ENCODE measurements around the gene MAGIX. TPM values are rescaled to one million over a fixed set of nuclear protein-coding genes. Genes with fewer than 3 reads are reported as not detected.

MAGIX gene
- total RNA-seq, 4 donors from 2014 or later: 1.7 to 8.1 (median 2.3) TPM

DNA sequence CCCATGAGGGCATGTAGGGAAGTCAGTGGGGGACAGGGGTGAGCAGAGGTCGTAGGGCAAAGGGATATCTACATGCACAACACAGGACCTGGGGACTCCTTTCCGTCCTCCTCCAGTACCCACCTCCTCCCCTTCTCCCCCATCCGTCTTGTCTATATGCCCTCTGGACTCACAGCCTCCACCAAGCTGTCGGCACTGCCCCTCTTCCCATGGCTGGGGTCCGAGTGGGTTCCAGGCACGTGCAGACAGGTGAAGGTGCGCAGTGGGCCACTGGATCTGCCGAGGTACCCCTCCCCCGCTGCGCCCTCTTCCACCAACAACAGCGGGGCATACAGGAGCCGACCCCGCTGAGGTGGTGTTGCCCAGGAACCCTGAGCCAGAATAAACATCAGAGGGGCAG, 42.9 kb downstream of the MAGIX start:
- Histone ChIP-seq H3K9me3 (no peaks in the 10 kb centered on the region), H3K4me1 (peaks cover 0 to 4% (median 0%) of the 10 kb centered on the region in 4 donors), H3K36me3 (no peaks in the 10 kb centered on the region), H3K27me3 (peaks cover 0 to 23% of the 10 kb centered on the region in 2 donors), H3K4me3 (no peak overlapping the region), H3K27ac (no peak overlapping the region)
- no peak for DNase-seq (ENCODE audit: low spot score in 2 of 2)
- TF ChIP-seq, protein P1, sequence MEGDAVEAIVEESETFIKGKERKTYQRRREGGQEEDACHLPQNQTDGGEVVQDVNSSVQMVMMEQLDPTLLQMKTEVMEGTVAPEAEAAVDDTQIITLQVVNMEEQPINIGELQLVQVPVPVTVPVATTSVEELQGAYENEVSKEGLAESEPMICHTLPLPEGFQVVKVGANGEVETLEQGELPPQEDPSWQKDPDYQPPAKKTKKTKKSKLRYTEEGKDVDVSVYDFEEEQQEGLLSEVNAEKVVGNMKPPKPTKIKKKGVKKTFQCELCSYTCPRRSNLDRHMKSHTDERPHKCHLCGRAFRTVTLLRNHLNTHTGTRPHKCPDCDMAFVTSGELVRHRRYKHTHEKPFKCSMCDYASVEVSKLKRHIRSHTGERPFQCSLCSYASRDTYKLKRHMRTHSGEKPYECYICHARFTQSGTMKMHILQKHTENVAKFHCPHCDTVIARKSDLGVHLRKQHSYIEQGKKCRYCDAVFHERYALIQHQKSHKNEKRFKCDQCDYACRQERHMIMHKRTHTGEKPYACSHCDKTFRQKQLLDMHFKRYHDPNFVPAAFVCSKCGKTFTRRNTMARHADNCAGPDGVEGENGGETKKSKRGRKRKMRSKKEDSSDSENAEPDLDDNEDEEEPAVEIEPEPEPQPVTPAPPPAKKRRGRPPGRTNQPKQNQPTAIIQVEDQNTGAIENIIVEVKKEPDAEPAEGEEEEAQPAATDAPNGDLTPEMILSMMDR (IDR thresholded peaks at IDR 0.05): no peak
- TF ChIP-seq EP300 (IDR thresholded peaks at IDR 0.05) (no peak), POLR2A (IDR thresholded peaks at IDR 0.05) (no peak)
- WGBS, 2 donors: 78 to 82% methylated on average over 9 to 13 of the region's 13 CpGs

DNA sequence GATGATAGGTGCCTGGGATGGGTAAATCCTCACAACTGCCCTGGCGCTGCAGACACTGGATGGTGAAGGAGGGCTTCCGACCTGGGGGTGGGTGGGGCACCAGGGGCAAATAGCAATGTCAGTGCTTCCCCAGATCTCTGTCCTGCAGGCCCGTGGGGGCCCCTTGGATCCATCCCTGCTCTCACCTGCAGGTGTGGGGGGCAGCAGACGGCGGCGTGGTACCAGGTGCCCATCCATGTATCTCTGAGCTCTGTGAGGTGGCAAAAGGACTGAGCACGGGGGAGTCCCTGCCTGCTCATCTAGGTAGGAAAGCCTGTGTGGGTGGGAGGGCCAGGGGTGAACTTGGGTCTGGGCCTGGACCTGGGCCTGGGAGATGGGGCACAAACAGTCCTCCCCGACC, 44.0 kb downstream of the MAGIX start:
- H3K4me1 ChIP-seq: no peaks in the 10 kb centered on the region
- H3K36me3 ChIP-seq: no peaks in the 10 kb centered on the region
- no peaks in the 10 kb centered on the region for H3K9me3 ChIP-seq
- DNase-seq (ENCODE audit: low spot score in 2 of 2): no peak
- no peak overlapping the region for H3K27ac ChIP-seq
- no peak overlapping the region for H3K4me3 ChIP-seq
- no peak for TF ChIP-seq EP300 (IDR thresholded peaks at IDR 0.05)
- TF ChIP-seq, protein P1 (IDR thresholded peaks at IDR 0.05): no peak
- TF ChIP-seq POLR2A (IDR thresholded peaks at IDR 0.05): no peak
- peaks cover 0 to 23% of the 10 kb centered on the region in 2 donors for H3K27me3 ChIP-seq
- 69 to 81% methylated on average over 2 to 6 of the region's 8 CpGs for WGBS, 2 donors

GRCh38 chrX:49208399-49208798, 45.8 kb downstream of the MAGIX start:
- H3K27me3 ChIP-seq: peaks cover 0 to 23% of the 10 kb centered on the region in 2 donors
- WGBS, 2 donors: 90 to 96% methylated on average over 4 to 5 of the region's 5 CpGs
- no peaks in the 10 kb centered on the region for H3K4me1 ChIP-seq
- no peak overlapping the region for H3K4me3 ChIP-seq
- no peak overlapping the region for H3K27ac ChIP-seq
- H3K36me3 ChIP-seq: no peaks in the 10 kb centered on the region
- H3K9me3 ChIP-seq: no peaks in the 10 kb centered on the region
- TF ChIP-seq, protein P1 (IDR thresholded peaks at IDR 0.05): no peak
- no peak for TF ChIP-seq EP300 (IDR thresholded peaks at IDR 0.05)
- TF ChIP-seq POLR2A (IDR thresholded peaks at IDR 0.05): no peak
- DNase-seq (ENCODE audit: low spot score in 2 of 2): no peak

- WGBS, 2 donors: 18 to 53% methylated on average over 5 to 28 of the region's 28 CpGs
- TF ChIP-seq POLR2A (IDR thresholded peaks at IDR 0.05): no peak
- TF ChIP-seq, protein P1 (IDR thresholded peaks at IDR 0.05): no peak
- TF ChIP-seq EP300 (IDR thresholded peaks at IDR 0.05): no peak
- Histone ChIP-seq H3K27ac (no peak overlapping the region), H3K4me1 (no peaks in the 10 kb centered on the region), H3K27me3 (peaks cover 0 to 23% of the 10 kb centered on the region in 2 donors), H3K4me3 (no peak overlapping the region), H3K9me3 (no peaks in the 10 kb centered on the region), H3K36me3 (no peaks in the 10 kb centered on the region)
- DNase-seq (ENCODE audit: low spot score in 2 of 2): no peak
These were observed 47.1 kb downstream of the MAGIX start for GRCh38 chrX:49209434-49210251.

GRCh38 chrX:49210406-49210805, 47.8 kb downstream of the MAGIX start:
- Histone ChIP-seq H3K27ac (no peak overlapping the region), H3K36me3 (no peaks in the 10 kb centered on the region), H3K9me3 (no peaks in the 10 kb centered on the region), H3K4me1 (no peaks in the 10 kb centered on the region), H3K4me3 (no peak overlapping the region), H3K27me3 (peaks cover 0 to 22% of the 10 kb centered on the region in 2 donors)
- TF ChIP-seq, protein P1 (IDR thresholded peaks at IDR 0.05): no peak
- TF ChIP-seq POLR2A (IDR thresholded peaks at IDR 0.05) (no peak), EP300 (IDR thresholded peaks at IDR 0.05) (no peak)
- WGBS, 2 donors: 76 to 80% methylated on average over 6 to 8 of the region's 8 CpGs
- no peak for DNase-seq (ENCODE audit: low spot score in 2 of 2)

All from tibial nerve (tissue), 4 donors.